ENCODE measurements around the gene ENOX2.

The ENOX2 gene

GRCh38 chrX:130741151-130741550 is 161.9 kb downstream of the ENOX2 start:
- no peaks in the 10 kb centered on the region for H3K36me3 ChIP-seq (ENCODE audit: control insufficient read depth, low read length)
- no peaks in the 10 kb centered on the region for H3K9me3 ChIP-seq (ENCODE audit: control insufficient read depth, insufficient read depth, low read length)
- no peaks in the 10 kb centered on the region for H3F3A ChIP-seq (ENCODE audit: control insufficient read depth, insufficient read depth)
- no peak overlapping the region for H3K4me2 ChIP-seq (ENCODE audit: low read length)
- H3K27ac ChIP-seq (ENCODE audit: low read depth, low read length), result no peak overlapping the region
- no peaks in the 10 kb centered on the region for H3K4me1 ChIP-seq (ENCODE audit: control insufficient read depth, low read length)
- no peaks in the 10 kb centered on the region for H3K9me2 ChIP-seq (replicated peaks; ENCODE audit: control insufficient read depth, low read length)
- TF ChIP-seq EZH2phosphoT487 (IDR thresholded peaks at IDR 0.05; ENCODE audit: borderline replicate concordance, low read length) (no peak), CTCF (IDR thresholded peaks at IDR 0.05; ENCODE audit: low read depth, low read length, poor library complexity, severe bottlenecking) (no peak)
- H3K27me3 ChIP-seq (ENCODE audit: control insufficient read depth, low read length), result no peaks in the 10 kb centered on the region
- no peak overlapping the region for H3K4me3 ChIP-seq (ENCODE audit: low read length)
- no peaks in the 10 kb centered on the region for H3K79me2 ChIP-seq (ENCODE audit: control insufficient read depth, low read length)
- H4K20me1 ChIP-seq (ENCODE audit: control insufficient read depth, insufficient read depth, low read depth, low read length), result no peaks in the 10 kb centered on the region

- Histone ChIP-seq H3K36me3 (ENCODE audit: control insufficient read depth, low read length) (no peaks in the 10 kb centered on the region), H3K4me3 (ENCODE audit: low read length) (no peak overlapping the region), H3K27me3 (ENCODE audit: control insufficient read depth, low read length) (no peaks in the 10 kb centered on the region), H3K79me2 (ENCODE audit: control insufficient read depth, low read length) (no peaks in the 10 kb centered on the region), H4K20me1 (ENCODE audit: control insufficient read depth, insufficient read depth, low read depth, low read length) (no peaks in the 10 kb centered on the region), H3F3A (ENCODE audit: control insufficient read depth, insufficient read depth) (no peaks in the 10 kb centered on the region), H3K9me2 (replicated peaks; ENCODE audit: control insufficient read depth, low read length) (no peaks in the 10 kb centered on the region), H3K4me2 (ENCODE audit: low read length) (no peak overlapping the region), H3K9me3 (ENCODE audit: control insufficient read depth, insufficient read depth, low read length) (no peaks in the 10 kb centered on the region), H3K27ac (ENCODE audit: low read depth, low read length) (no peak overlapping the region), H3K4me1 (ENCODE audit: control insufficient read depth, low read length) (no peaks in the 10 kb centered on the region)
- no peak for TF ChIP-seq CTCF (IDR thresholded peaks at IDR 0.05; ENCODE audit: low read depth, low read length, poor library complexity, severe bottlenecking)
- TF ChIP-seq EZH2phosphoT487 (IDR thresholded peaks at IDR 0.05; ENCODE audit: borderline replicate concordance, low read length), result no peak
Observed at GRCh38 chrX:130738638-130739195, 164.3 kb downstream of the ENOX2 start.

GRCh38 chrX:130734713-130735112 is 168.3 kb downstream of the ENOX2 start:
- TF ChIP-seq CTCF (IDR thresholded peaks at IDR 0.05; ENCODE audit: low read depth, low read length, poor library complexity, severe bottlenecking) (no peak), EZH2phosphoT487 (IDR thresholded peaks at IDR 0.05; ENCODE audit: borderline replicate concordance, low read length) (no peak)
- Histone ChIP-seq H3K27me3 (ENCODE audit: control insufficient read depth, low read length) (no peaks in the 10 kb centered on the region), H3K4me1 (ENCODE audit: control insufficient read depth, low read length) (no peaks in the 10 kb centered on the region), H3F3A (ENCODE audit: control insufficient read depth, insufficient read depth) (no peaks in the 10 kb centered on the region), H3K9me3 (ENCODE audit: control insufficient read depth, insufficient read depth, low read length) (no peaks in the 10 kb centered on the region), H4K20me1 (ENCODE audit: control insufficient read depth, insufficient read depth, low read depth, low read length) (no peaks in the 10 kb centered on the region), H3K4me2 (ENCODE audit: low read length) (no peak overlapping the region), H3K79me2 (ENCODE audit: control insufficient read depth, low read length) (no peaks in the 10 kb centered on the region), H3K9me2 (replicated peaks; ENCODE audit: control insufficient read depth, low read length) (no peaks in the 10 kb centered on the region), H3K36me3 (ENCODE audit: control insufficient read depth, low read length) (no peaks in the 10 kb centered on the region), H3K27ac (ENCODE audit: low read depth, low read length) (no peak overlapping the region), H3K4me3 (ENCODE audit: low read length) (no peak overlapping the region)
